Kidney tubule cell (primary cell): ENCODE results near the gene GKN1.
A peak's percentile ranks its signal among the peaks of the same experiment; 100 is the strongest.

Experiments
- DNase-seq: peaks from one replicate; pipeline ENCODE4 v3.0.0-alpha.2; 2018; ENCODE audit warnings: low spot score

GKN1 gene

GRCh38 chr2:68961380-68961779 is 13.1 kb upstream of the GKN1 start:
- no peak for DNase-seq

- DNase-seq, result no peak
These were observed 10.2 kb upstream of the GKN1 start for GRCh38 chr2:68964282-68964681.

GRCh38 chr2:68968221-68968620 is 6.2 kb upstream of the GKN1 start:
- no peak for DNase-seq

- no peak for DNase-seq
These were observed 4.5 kb upstream of the GKN1 start for GRCh38 chr2:68969736-68970490.

GRCh38 chr2:68970566-68971265 is 3.7 kb upstream of the GKN1 start:
- DNase-seq, result no peak

- peak; percentile 93 for DNase-seq
These were observed 2.7 kb upstream of the GKN1 start for GRCh38 chr2:68971591-68972231.

- DNase-seq, result no peak
These were observed 670 bp downstream of the GKN1 start for GRCh38 chr2:68974946-68975665.

GRCh38 chr2:68975844-68976243 is 1.4 kb downstream of the GKN1 start:
- peak; percentile 12 for DNase-seq

GRCh38 chr2:68977453-68977852 is 3.0 kb downstream of the GKN1 start:
- DNase-seq, result no peak

- no peak for DNase-seq
These were observed 3.7 kb downstream of the GKN1 start for GRCh38 chr2:68978098-68978497.

- peak; percentile 22 for DNase-seq
These were observed 6.5 kb downstream of the GKN1 start for GRCh38 chr2:68980956-68981355.

GRCh38 chr2:68987021-68987503 is 12.6 kb downstream of the GKN1 start:
- DNase-seq, result no peak

- DNase-seq, result no peak
These were observed 14.6 kb downstream of the GKN1 start for GRCh38 chr2:68989035-68989434.

- DNase-seq, result no peak
These were observed 17.9 kb downstream of the GKN1 start for GRCh38 chr2:68992341-68992740.

- no peak for DNase-seq
These were observed 18.5 kb downstream of the GKN1 start for GRCh38 chr2:68992933-68993332.

GRCh38 chr2:68993660-68994059 is 19.2 kb downstream of the GKN1 start:
- DNase-seq, result no peak

GRCh38 chr2:68994864-68995263 is 20.4 kb downstream of the GKN1 start:
- DNase-seq, result peak; percentile 38

- DNase-seq, result no peak
These were observed 21.5 kb downstream of the GKN1 start for GRCh38 chr2:68995916-68996315.

- no peak for DNase-seq
These were observed 23.0 kb downstream of the GKN1 start for GRCh38 chr2:68997401-68997800.

- DNase-seq, result no peak
These were observed 27.4 kb downstream of the GKN1 start for GRCh38 chr2:69001879-69002278.

- DNase-seq, result no peak
These were observed 29.3 kb downstream of the GKN1 start for GRCh38 chr2:69003731-69004130.

GRCh38 chr2:69007169-69007568 is 32.7 kb downstream of the GKN1 start:
- DNase-seq, result no peak
